ENCODE data around the gene MAGI1. TPM values are rescaled to one million over a fixed set of nuclear protein-coding genes. Genes with fewer than 3 reads are reported as not detected.

MAGI1 gene
- total RNA-seq, 1 experiment from 2014 or later, result 38.6 TPM

DNA sequence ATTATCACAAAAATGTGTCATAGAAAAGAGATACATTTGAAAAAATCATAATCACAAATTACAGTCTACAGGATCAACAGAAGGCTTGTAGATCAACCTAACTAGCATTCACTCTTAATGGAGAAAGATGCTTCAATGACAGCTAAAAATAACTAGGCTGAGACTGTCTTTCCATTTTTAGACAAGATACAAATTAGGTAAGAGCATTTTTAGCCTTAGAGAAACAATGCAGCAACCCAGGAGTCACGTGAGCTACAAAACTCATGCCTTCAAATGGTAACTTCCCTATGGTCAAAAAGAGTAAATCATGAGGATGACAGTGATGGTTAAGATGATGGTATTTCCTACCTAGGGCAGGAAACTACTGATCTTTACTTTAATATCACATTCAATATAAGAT is 415.4 kb downstream of the MAGI1 start:
- TF ChIP-seq CBX3 (IDR thresholded peaks at IDR 0.05; ENCODE audit: low read depth) (no peak), ZBTB33 (IDR thresholded peaks at IDR 0.05; ENCODE audit: extremely low read depth, insufficient replicate concordance, low read length) (no peak), EZH2 (IDR thresholded peaks at IDR 0.05) (no peak)
- no peaks in the 10 kb centered on the region for H3K9me2 ChIP-seq (ENCODE audit: insufficient read depth)
- DNase-seq (ENCODE audit: low read depth, low spot score), result no peak
- ATAC-seq, result no peak
- H3K79me2 ChIP-seq (ENCODE audit: insufficient read depth, low read length), result no peaks in the 10 kb centered on the region
- CTCF ChIA-PET, result no interaction called here
- H2AFZ ChIP-seq (ENCODE audit: low read depth, low read length, poor library complexity, severe bottlenecking), result no peak overlapping the region
- no peaks in the 10 kb centered on the region for H3K9me3 ChIP-seq (ENCODE audit: control insufficient read depth in 1 of 2, insufficient read depth in 1 of 2, low read depth in 1 of 2, low read length in 2 of 2)
- H3K27me3 ChIP-seq (ENCODE audit: insufficient read depth, low read length), result no peaks in the 10 kb centered on the region
- BruUV-seq (replicated peaks), result no TSS peak
- no peak overlapping the region for H3K4me3 ChIP-seq (replicated peaks in 1 of 2; ENCODE audit: low read depth in 1 of 2, low read length in 2 of 2)
- no peaks in the 10 kb centered on the region for H3K4me1 ChIP-seq (ENCODE audit: control insufficient read depth in 1 of 2, insufficient read depth in 2 of 2, low read length in 2 of 2)
- intact Hi-C loops (cut with micrococcal nuclease), result no loop called here
- H3K4me2 ChIP-seq (ENCODE audit: low read length), result no peak overlapping the region
- no peak overlapping the region for H3K27ac ChIP-seq (ENCODE audit: low read depth, low read length)
- RAD21 ChIA-PET (ENCODE audit: low non-redundant PET in 1 of 2, low total read pairs in 2 of 2, uncharacterized antibody in 2 of 2, unreplicated experiment in 2 of 2), result no interaction called here
- H4K20me1 ChIP-seq (ENCODE audit: insufficient read depth), result no peaks in the 10 kb centered on the region
- no peaks in the 10 kb centered on the region for H3K36me3 ChIP-seq (ENCODE audit: control insufficient read depth in 1 of 2, insufficient read depth in 2 of 2, low read length in 2 of 2)
- no peak overlapping the region for H3K9ac ChIP-seq (ENCODE audit: low read length)
- POLR2A ChIA-PET, result interaction anchor here (1.0 kb wide), 1 partner anchor 10 kb away, joined by 3 read pairs; no protein-coding TSS in a partner anchor

DNA sequence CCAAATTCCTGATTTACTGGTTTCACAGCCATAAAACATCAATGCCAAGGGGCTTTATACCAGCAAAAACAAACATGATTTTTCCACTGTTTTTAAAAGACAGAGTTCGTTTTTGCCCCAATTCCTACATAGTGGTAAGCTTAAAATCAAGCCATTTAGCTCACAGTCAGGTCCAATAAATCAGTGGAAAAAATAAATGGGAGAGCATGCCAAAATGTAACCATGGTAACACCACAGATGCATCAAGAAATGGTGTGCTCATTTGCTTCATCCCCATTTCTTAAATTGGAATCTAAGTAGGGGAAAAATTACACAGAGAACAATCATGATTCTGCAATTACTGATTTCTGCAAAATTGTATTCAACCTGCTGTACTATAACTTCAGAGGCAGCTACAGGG is 418.8 kb downstream of the MAGI1 start:
- Histone ChIP-seq H3K36me3 (ENCODE audit: control insufficient read depth in 1 of 2, insufficient read depth in 2 of 2, low read length in 2 of 2) (no peaks in the 10 kb centered on the region), H3K27me3 (ENCODE audit: insufficient read depth, low read length) (no peaks in the 10 kb centered on the region), H3K4me3 (replicated peaks in 1 of 2; ENCODE audit: low read depth in 1 of 2, low read length in 2 of 2) (no peak overlapping the region), H2AFZ (ENCODE audit: low read depth, low read length, poor library complexity, severe bottlenecking) (no peak overlapping the region), H3K9me3 (ENCODE audit: control insufficient read depth in 1 of 2, insufficient read depth in 1 of 2, low read depth in 1 of 2, low read length in 2 of 2) (no peaks in the 10 kb centered on the region), H3K4me2 (ENCODE audit: low read length) (no peak overlapping the region), H4K20me1 (ENCODE audit: insufficient read depth) (no peaks in the 10 kb centered on the region), H3K9me2 (ENCODE audit: insufficient read depth) (no peaks in the 10 kb centered on the region), H3K9ac (ENCODE audit: low read length) (no peak overlapping the region), H3K27ac (ENCODE audit: low read depth, low read length) (no peak overlapping the region), H3K4me1 (ENCODE audit: control insufficient read depth in 1 of 2, insufficient read depth in 2 of 2, low read length in 2 of 2) (no peaks in the 10 kb centered on the region), H3K79me2 (ENCODE audit: insufficient read depth, low read length) (no peaks in the 10 kb centered on the region)
- ChIA-PET RAD21 (ENCODE audit: low non-redundant PET in 1 of 2, low total read pairs in 2 of 2, uncharacterized antibody in 2 of 2, unreplicated experiment in 2 of 2) (no interaction called here), POLR2A (no interaction called here), CTCF (no interaction called here)
- ATAC-seq, result no peak
- intact Hi-C loops (cut with micrococcal nuclease), result no loop called here
- no TSS peak for BruUV-seq (replicated peaks)
- DNase-seq (ENCODE audit: low read depth, low spot score), result no peak
- TF ChIP-seq YY1 (IDR thresholded peaks at IDR 0.05; ENCODE audit: extremely low read depth, insufficient replicate concordance, low read depth, low read length) (no peak), FOSL1 (IDR thresholded peaks at IDR 0.05; ENCODE audit: low read depth) (no peak), ATF3 (IDR thresholded peaks at IDR 0.05) (no peak)
